ENCODE results near the gene GRM7.

The GRM7 gene

DNA sequence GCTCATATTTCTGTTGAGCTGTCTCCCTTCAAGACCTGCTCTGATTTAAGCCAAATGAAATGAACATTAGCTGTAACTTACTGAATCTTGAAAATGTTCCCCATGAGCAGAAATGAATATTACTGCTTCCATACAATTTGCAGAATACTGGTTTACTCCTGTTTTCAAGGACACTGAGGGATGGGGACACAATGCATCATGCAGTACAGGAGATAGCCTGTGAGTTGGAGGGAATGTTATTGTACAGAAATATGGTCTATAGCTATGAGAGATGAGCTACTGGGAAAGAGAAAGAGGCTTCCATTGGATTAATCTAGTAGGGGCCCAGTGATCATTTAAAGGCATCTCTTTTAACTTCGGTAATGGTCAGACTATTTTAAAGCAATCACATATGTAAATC is 798.2 kb downstream of the GRM7 start:
- H3K27ac ChIP-seq (ENCODE audit: low read length), result no peak overlapping the region
- H3K36me3 ChIP-seq (replicated peaks; ENCODE audit: insufficient read depth, low read length), result no peaks in the 10 kb centered on the region
- H2AFZ ChIP-seq (ENCODE audit: low read length), result no peak overlapping the region
- no peaks in the 10 kb centered on the region for H3K9me2 ChIP-seq (replicated peaks; ENCODE audit: insufficient read depth, low read length)
- TF ChIP-seq EZH2phosphoT487 (IDR thresholded peaks at IDR 0.05; ENCODE audit: low read length) (no peak), EZH2 (optimal IDR thresholded peaks at IDR 0.05; ENCODE audit: low read depth, low read length) (no peak)
- TF ChIP-seq, protein P1, sequence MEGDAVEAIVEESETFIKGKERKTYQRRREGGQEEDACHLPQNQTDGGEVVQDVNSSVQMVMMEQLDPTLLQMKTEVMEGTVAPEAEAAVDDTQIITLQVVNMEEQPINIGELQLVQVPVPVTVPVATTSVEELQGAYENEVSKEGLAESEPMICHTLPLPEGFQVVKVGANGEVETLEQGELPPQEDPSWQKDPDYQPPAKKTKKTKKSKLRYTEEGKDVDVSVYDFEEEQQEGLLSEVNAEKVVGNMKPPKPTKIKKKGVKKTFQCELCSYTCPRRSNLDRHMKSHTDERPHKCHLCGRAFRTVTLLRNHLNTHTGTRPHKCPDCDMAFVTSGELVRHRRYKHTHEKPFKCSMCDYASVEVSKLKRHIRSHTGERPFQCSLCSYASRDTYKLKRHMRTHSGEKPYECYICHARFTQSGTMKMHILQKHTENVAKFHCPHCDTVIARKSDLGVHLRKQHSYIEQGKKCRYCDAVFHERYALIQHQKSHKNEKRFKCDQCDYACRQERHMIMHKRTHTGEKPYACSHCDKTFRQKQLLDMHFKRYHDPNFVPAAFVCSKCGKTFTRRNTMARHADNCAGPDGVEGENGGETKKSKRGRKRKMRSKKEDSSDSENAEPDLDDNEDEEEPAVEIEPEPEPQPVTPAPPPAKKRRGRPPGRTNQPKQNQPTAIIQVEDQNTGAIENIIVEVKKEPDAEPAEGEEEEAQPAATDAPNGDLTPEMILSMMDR (IDR thresholded peaks at IDR 0.05; ENCODE audit: low read length), result no peak
- no peak overlapping the region for H3K9ac ChIP-seq (ENCODE audit: low read length)
- no peak overlapping the region for H3K4me3 ChIP-seq (ENCODE audit: low read length)
- H3K4me1 ChIP-seq (ENCODE audit: low read length), result no peaks in the 10 kb centered on the region
- no peak for DNase-seq
- no peaks in the 10 kb centered on the region for H3K27me3 ChIP-seq (replicated peaks; ENCODE audit: insufficient read depth, low read length)
- no peaks in the 10 kb centered on the region for H3F3A ChIP-seq (ENCODE audit: insufficient read depth, low read length)
- H3K79me2 ChIP-seq (ENCODE audit: low read length), result no peaks in the 10 kb centered on the region
- H3K4me2 ChIP-seq (ENCODE audit: low read depth, low read length), result no peak overlapping the region
- H3K9me3 ChIP-seq (replicated peaks; ENCODE audit: insufficient read depth, low read length), result no peaks in the 10 kb centered on the region
- no peaks in the 10 kb centered on the region for H4K20me1 ChIP-seq (ENCODE audit: insufficient read depth, low read length)

DNA sequence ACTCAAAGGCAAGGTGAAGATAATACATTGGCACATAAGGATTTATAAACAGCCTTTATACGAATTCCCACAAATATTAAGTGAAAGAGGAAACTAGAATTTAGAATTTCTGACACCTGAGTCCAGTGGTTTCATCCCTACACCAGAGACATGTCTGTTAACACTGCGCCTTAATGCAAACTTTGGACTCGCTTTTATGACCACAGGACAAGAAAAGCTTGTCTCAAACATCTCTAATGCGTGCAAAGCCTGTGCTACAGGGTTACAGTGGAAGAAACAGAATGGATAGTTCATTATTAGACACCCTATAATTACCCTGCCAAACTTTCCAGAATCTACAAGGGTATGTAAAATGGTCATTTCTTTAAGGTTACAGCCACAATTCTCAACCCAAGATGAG is 802.9 kb downstream of the GRM7 start:
- DNase-seq, result no peak
- no peak for TF ChIP-seq EZH2 (optimal IDR thresholded peaks at IDR 0.05; ENCODE audit: low read depth, low read length)
- H3F3A ChIP-seq (ENCODE audit: insufficient read depth, low read length), result no peaks in the 10 kb centered on the region
- H3K36me3 ChIP-seq (replicated peaks; ENCODE audit: insufficient read depth, low read length), result no peaks in the 10 kb centered on the region
- H3K79me2 ChIP-seq (ENCODE audit: low read length), result no peaks in the 10 kb centered on the region
- H3K27me3 ChIP-seq (replicated peaks; ENCODE audit: insufficient read depth, low read length), result no peaks in the 10 kb centered on the region
- H3K4me1 ChIP-seq (ENCODE audit: low read length), result no peaks in the 10 kb centered on the region
- H3K27ac ChIP-seq (ENCODE audit: low read length), result no peak overlapping the region
- H3K9me2 ChIP-seq (replicated peaks; ENCODE audit: insufficient read depth, low read length), result no peaks in the 10 kb centered on the region
- H3K9ac ChIP-seq (ENCODE audit: low read length), result no peak overlapping the region
- H3K4me2 ChIP-seq (ENCODE audit: low read depth, low read length), result no peak overlapping the region
- no peak overlapping the region for H3K4me3 ChIP-seq (ENCODE audit: low read length)
- H4K20me1 ChIP-seq (ENCODE audit: insufficient read depth, low read length), result no peaks in the 10 kb centered on the region
- no peaks in the 10 kb centered on the region for H3K9me3 ChIP-seq (replicated peaks; ENCODE audit: insufficient read depth, low read length)
- H2AFZ ChIP-seq (ENCODE audit: low read length), result no peak overlapping the region

DNA sequence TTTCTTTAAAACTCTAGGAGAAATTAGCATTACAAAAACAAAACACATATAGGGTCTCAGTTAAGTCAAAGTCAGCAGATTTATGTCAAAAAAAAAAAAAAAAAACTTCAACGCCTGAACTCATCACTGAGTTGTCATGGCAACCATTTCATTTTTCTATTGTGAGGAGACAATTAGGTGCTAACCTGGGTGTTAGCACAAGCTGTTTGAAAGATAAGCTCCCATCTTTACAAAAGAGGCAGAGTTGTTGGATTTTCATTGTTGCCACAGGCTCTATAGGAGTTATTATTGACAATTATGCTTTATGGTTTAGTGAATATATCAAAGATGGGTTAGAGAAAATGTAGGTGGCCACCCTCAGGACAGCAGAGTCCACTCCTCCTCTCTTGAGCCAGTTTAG is 806.9 kb downstream of the GRM7 start:
- H3K4me2 ChIP-seq (ENCODE audit: low read depth, low read length), result no peak overlapping the region
- H3K9me3 ChIP-seq (replicated peaks; ENCODE audit: insufficient read depth, low read length), result no peaks in the 10 kb centered on the region
- H4K20me1 ChIP-seq (ENCODE audit: insufficient read depth, low read length), result no peaks in the 10 kb centered on the region
- TF ChIP-seq EZH2 (optimal IDR thresholded peaks at IDR 0.05; ENCODE audit: low read depth, low read length) (no peak), EZH2phosphoT487 (IDR thresholded peaks at IDR 0.05; ENCODE audit: low read length) (no peak)
- TF ChIP-seq, protein P1 (IDR thresholded peaks at IDR 0.05; ENCODE audit: low read length), result no peak
- no peak overlapping the region for H3K27ac ChIP-seq (ENCODE audit: low read length)
- H3K9ac ChIP-seq (ENCODE audit: low read length), result no peak overlapping the region
- H3K4me3 ChIP-seq (ENCODE audit: low read length), result no peak overlapping the region
- H2AFZ ChIP-seq (ENCODE audit: low read length), result no peak overlapping the region
- H3K4me1 ChIP-seq (ENCODE audit: low read length), result no peaks in the 10 kb centered on the region
- H3F3A ChIP-seq (ENCODE audit: insufficient read depth, low read length), result no peaks in the 10 kb centered on the region
- DNase-seq, result no peak
- H3K9me2 ChIP-seq (replicated peaks; ENCODE audit: insufficient read depth, low read length), result no peaks in the 10 kb centered on the region
- no peaks in the 10 kb centered on the region for H3K79me2 ChIP-seq (ENCODE audit: low read length)
- no peaks in the 10 kb centered on the region for H3K27me3 ChIP-seq (replicated peaks; ENCODE audit: insufficient read depth, low read length)
- no peaks in the 10 kb centered on the region for H3K36me3 ChIP-seq (replicated peaks; ENCODE audit: insufficient read depth, low read length)

DNA sequence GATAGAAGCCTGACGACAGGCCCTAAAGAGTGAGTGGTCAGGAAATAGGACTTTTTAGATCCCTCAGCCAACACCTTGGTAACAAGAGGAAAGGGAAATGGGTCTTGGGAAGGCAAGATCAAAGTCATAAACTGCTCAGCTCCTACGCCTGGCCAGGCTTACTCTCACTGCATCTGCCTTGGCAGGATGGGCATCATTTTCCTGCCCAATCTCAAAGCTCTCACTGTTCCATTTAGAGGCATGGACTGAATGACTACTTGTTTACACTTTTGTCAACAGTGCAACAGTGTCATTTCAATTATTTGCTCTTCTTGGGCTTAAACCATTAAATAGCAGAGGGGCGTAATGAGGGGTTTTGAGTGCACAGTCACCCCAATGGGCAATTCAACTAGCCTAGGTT is 808.7 kb downstream of the GRM7 start:
- no peaks in the 10 kb centered on the region for H3K36me3 ChIP-seq (replicated peaks; ENCODE audit: insufficient read depth, low read length)
- no peaks in the 10 kb centered on the region for H3K27me3 ChIP-seq (replicated peaks; ENCODE audit: insufficient read depth, low read length)
- H3F3A ChIP-seq (ENCODE audit: insufficient read depth, low read length), result no peaks in the 10 kb centered on the region
- no peaks in the 10 kb centered on the region for H3K79me2 ChIP-seq (ENCODE audit: low read length)
- H3K4me3 ChIP-seq (ENCODE audit: low read length), result no peak overlapping the region
- H3K4me2 ChIP-seq (ENCODE audit: low read depth, low read length), result no peak overlapping the region
- H3K27ac ChIP-seq (ENCODE audit: low read length), result no peak overlapping the region
- no peaks in the 10 kb centered on the region for H4K20me1 ChIP-seq (ENCODE audit: insufficient read depth, low read length)
- H3K9me2 ChIP-seq (replicated peaks; ENCODE audit: insufficient read depth, low read length), result no peaks in the 10 kb centered on the region
- DNase-seq, result no peak
- H3K9ac ChIP-seq (ENCODE audit: low read length), result no peak overlapping the region
- TF ChIP-seq EZH2 (optimal IDR thresholded peaks at IDR 0.05; ENCODE audit: low read depth, low read length), result no peak
- no peak for TF ChIP-seq EZH2phosphoT487 (IDR thresholded peaks at IDR 0.05; ENCODE audit: low read length)
- TF ChIP-seq, protein P1 (IDR thresholded peaks at IDR 0.05; ENCODE audit: low read length), result no peak
- H2AFZ ChIP-seq (ENCODE audit: low read length), result no peak overlapping the region
- H3K4me1 ChIP-seq (ENCODE audit: low read length), result no peaks in the 10 kb centered on the region
- H3K9me3 ChIP-seq (replicated peaks; ENCODE audit: insufficient read depth, low read length), result no peaks in the 10 kb centered on the region
